GM19468 (cell line): ENCODE data around the gene PPT1.
"Not testable (repeated sequence)": the region's sequence is repeated elsewhere in the genome, so short reads cannot be mapped to it uniquely, and the experiment has no call there.

Experiments used
- ATAC-seq: cut with Tn5 transposase; IDR thresholded peaks from one replicate; pipeline ENCODE4 v1.9.1; 2021; ENCODE audit warnings: mild to moderate bottlenecking, moderate library complexity, moderate number of reproducible peaks; ENCODE audit not compliant: unreplicated experiment; ENCODE audit errors: extremely low read depth

Gene PPT1

GRCh38 chr1:40092706-40093639 is 4.1 kb downstream of the PPT1 start:
- ATAC-seq: no peak

- no peak for ATAC-seq
Measured at GRCh38 chr1:40092241-40092640, 4.8 kb downstream of the PPT1 start.

- ATAC-seq: no peak
Measured at GRCh38 chr1:40090652-40091355, 6.2 kb downstream of the PPT1 start.

GRCh38 chr1:40084750-40085149 is 12.3 kb downstream of the PPT1 start:
- ATAC-seq: not testable (repeated sequence)

GRCh38 chr1:40081871-40082270 is 15.2 kb downstream of the PPT1 start:
- no peak for ATAC-seq

- no peak for ATAC-seq
Measured at GRCh38 chr1:40079774-40080400, 17.2 kb downstream of the PPT1 start.

- ATAC-seq: no peak
Measured at GRCh38 chr1:40078512-40079333, 18.3 kb downstream of the PPT1 start.

GRCh38 chr1:40076895-40077312 is 20.1 kb downstream of the PPT1 start:
- ATAC-seq: no peak

- no peak for ATAC-seq
Measured at GRCh38 chr1:40075266-40075665, 21.8 kb downstream of the PPT1 start.

- no peak for ATAC-seq
Measured at GRCh38 chr1:40073062-40073461, 24.0 kb downstream of the PPT1 start.

GRCh38 chr1:40072142-40072541 is 24.9 kb downstream of the PPT1 start:
- ATAC-seq: no peak

- no peak for ATAC-seq
Measured at GRCh38 chr1:40067851-40068250, 29.2 kb downstream of the PPT1 start.

- ATAC-seq: no peak
Measured at GRCh38 chr1:40067023-40067422, 30.0 kb downstream of the PPT1 start.

GRCh38 chr1:40064797-40065499 is 32.1 kb downstream of the PPT1 start:
- ATAC-seq: peak; percentile 45

- ATAC-seq: no peak
Measured at GRCh38 chr1:40059960-40060750, 36.9 kb downstream of the PPT1 start.

- ATAC-seq: peak; percentile 41
Measured at GRCh38 chr1:40059338-40059959, 37.6 kb downstream of the PPT1 start.

GRCh38 chr1:40058453-40059337 is 38.4 kb downstream of the PPT1 start:
- ATAC-seq: no peak
